Measurements from ENCODE around the gene ZFP36. TPM values are rescaled to one million over a fixed set of nuclear protein-coding genes. Genes with fewer than 3 reads are reported as not detected.

Gene ZFP36
- total RNA-seq, 1 donor from 2014 or later, result 21.6 TPM

GRCh38 chr19:39405261-39405957 lies 1.2 kb upstream of the ZFP36 start:
- no peaks in the 10 kb centered on the region for H3K9me3 ChIP-seq (ENCODE audit: insufficient read depth, low read depth, low read length)
- H4K20me1 ChIP-seq (ENCODE audit: insufficient read depth, low read length), result peaks cover 22% of the 10 kb centered on the region
- H3K9ac ChIP-seq (ENCODE audit: low read length), result no peak overlapping the region
- H3K27ac Mint-ChIP-seq (ENCODE audit: unreplicated experiment), result no peak overlapping the region
- DNase-seq (ENCODE audit: low read depth), result no peak
- H3K27me3 Mint-ChIP-seq (ENCODE audit: low read depth, unreplicated experiment), result no peaks in the 10 kb centered on the region
- TF ChIP-seq EZH2 (IDR thresholded peaks at IDR 0.05; ENCODE audit: insufficient read depth, low read length), result no peak
- TF ChIP-seq CTCF (IDR thresholded peaks at IDR 0.05; ENCODE audit: insufficient read depth, low read depth, low read length), result no peak
- peaks cover 27% of the 10 kb centered on the region for H3K4me1 Mint-ChIP-seq (ENCODE audit: low read depth, unreplicated experiment)
- peaks cover 30% of the 10 kb centered on the region for H3K79me2 ChIP-seq (ENCODE audit: insufficient read depth, low read length)
- no peaks in the 10 kb centered on the region for H3K9me3 Mint-ChIP-seq (ENCODE audit: unreplicated experiment)
- no peak overlapping the region for H3K27ac ChIP-seq (ENCODE audit: low read depth, low read length)
- peak overlapping the region; percentile 20 for H3K4me3 Mint-ChIP-seq (ENCODE audit: unreplicated experiment)
- H3K36me3 Mint-ChIP-seq (ENCODE audit: low read depth, unreplicated experiment), result peaks cover 2% of the 10 kb centered on the region
- no peaks in the 10 kb centered on the region for H3K27me3 ChIP-seq (ENCODE audit: insufficient read depth, low read length)
- H3K4me1 ChIP-seq (ENCODE audit: insufficient read depth, low read length), result peaks cover 59% of the 10 kb centered on the region
- no peak overlapping the region for H3K4me3 ChIP-seq (ENCODE audit: insufficient read depth, low read depth, low read length)
- H2AFZ ChIP-seq (ENCODE audit: low read depth, low read length), result no peak overlapping the region
- peaks cover 4% of the 10 kb centered on the region for H3K36me3 ChIP-seq (ENCODE audit: insufficient read depth, low read length)
- H3K4me2 ChIP-seq (ENCODE audit: low read length), result no peak overlapping the region
- FAIRE-seq, result no peak

- Histone ChIP-seq H3K4me1 (ENCODE audit: insufficient read depth, low read length) (peaks cover 63% of the 10 kb centered on the region), H3K4me2 (ENCODE audit: low read length) (peak overlapping the region; percentile 96), H3K27ac (ENCODE audit: low read depth, low read length) (peak overlapping the region; percentile 56), H2AFZ (ENCODE audit: low read depth, low read length) (peak overlapping the region; percentile 43), H3K9me3 (ENCODE audit: insufficient read depth, low read depth, low read length) (no peaks in the 10 kb centered on the region), H3K9ac (ENCODE audit: low read length) (peak overlapping the region; percentile 83), H4K20me1 (ENCODE audit: insufficient read depth, low read length) (peaks cover 22% of the 10 kb centered on the region), H3K27me3 (ENCODE audit: insufficient read depth, low read length) (no peaks in the 10 kb centered on the region), H3K36me3 (ENCODE audit: insufficient read depth, low read length) (peaks cover 4% of the 10 kb centered on the region), H3K79me2 (ENCODE audit: insufficient read depth, low read length) (peaks cover 30% of the 10 kb centered on the region), H3K4me3 (ENCODE audit: insufficient read depth, low read depth, low read length) (peak overlapping the region; percentile 29)
- Mint-ChIP-seq H3K4me1 (ENCODE audit: low read depth, unreplicated experiment) (peaks cover 31% of the 10 kb centered on the region), H3K4me3 (ENCODE audit: unreplicated experiment) (peak overlapping the region; percentile 90), H3K9me3 (ENCODE audit: unreplicated experiment) (no peaks in the 10 kb centered on the region), H3K27ac (ENCODE audit: unreplicated experiment) (peak overlapping the region; percentile 81), H3K27me3 (ENCODE audit: low read depth, unreplicated experiment) (no peaks in the 10 kb centered on the region), H3K36me3 (ENCODE audit: low read depth, unreplicated experiment) (peaks cover 2% of the 10 kb centered on the region)
- TF ChIP-seq EZH2 (IDR thresholded peaks at IDR 0.05; ENCODE audit: insufficient read depth, low read length) (no peak), CTCF (IDR thresholded peaks at IDR 0.05; ENCODE audit: insufficient read depth, low read depth, low read length) (no peak)
- FAIRE-seq, result no peak
- DNase-seq (ENCODE audit: low read depth), result no peak
These were observed 540 bp upstream of the ZFP36 start for GRCh38 chr19:39405958-39406655.

- Histone ChIP-seq H3K9ac (ENCODE audit: low read length) (peak overlapping the region; percentile 97), H3K4me2 (ENCODE audit: low read length) (peak overlapping the region; percentile 96), H3K4me1 (ENCODE audit: insufficient read depth, low read length) (peaks cover 56% of the 10 kb centered on the region), H3K4me3 (ENCODE audit: insufficient read depth, low read depth, low read length) (peak overlapping the region; percentile 96), H3K79me2 (ENCODE audit: insufficient read depth, low read length) (peaks cover 30% of the 10 kb centered on the region), H2AFZ (ENCODE audit: low read depth, low read length) (peak overlapping the region; percentile 54), H3K36me3 (ENCODE audit: insufficient read depth, low read length) (peaks cover 4% of the 10 kb centered on the region), H3K27me3 (ENCODE audit: insufficient read depth, low read length) (no peaks in the 10 kb centered on the region), H3K27ac (ENCODE audit: low read depth, low read length) (peak overlapping the region; percentile 89), H4K20me1 (ENCODE audit: insufficient read depth, low read length) (peaks cover 22% of the 10 kb centered on the region), H3K9me3 (ENCODE audit: insufficient read depth, low read depth, low read length) (no peaks in the 10 kb centered on the region)
- FAIRE-seq (no peak), DNase-seq (ENCODE audit: low read depth) (no peak)
- H3K36me3 Mint-ChIP-seq (ENCODE audit: low read depth, unreplicated experiment), result peaks cover 2% of the 10 kb centered on the region
- H3K27ac Mint-ChIP-seq (ENCODE audit: unreplicated experiment), result peak overlapping the region; percentile 97
- H3K27me3 Mint-ChIP-seq (ENCODE audit: low read depth, unreplicated experiment), result no peaks in the 10 kb centered on the region
- peak overlapping the region; percentile 95 for H3K4me3 Mint-ChIP-seq (ENCODE audit: unreplicated experiment)
- TF ChIP-seq CTCF (IDR thresholded peaks at IDR 0.05; ENCODE audit: insufficient read depth, low read depth, low read length) (no peak), EZH2 (IDR thresholded peaks at IDR 0.05; ENCODE audit: insufficient read depth, low read length) (no peak)
- no peaks in the 10 kb centered on the region for H3K9me3 Mint-ChIP-seq (ENCODE audit: unreplicated experiment)
- peaks cover 25% of the 10 kb centered on the region for H3K4me1 Mint-ChIP-seq (ENCODE audit: low read depth, unreplicated experiment)
These were observed 688 bp downstream of the ZFP36 start for GRCh38 chr19:39407410-39407659.
